ENCODE measurements around the gene BTBD16. TPM values are rescaled to one million over a fixed set of nuclear protein-coding genes. Genes with fewer than 3 reads are reported as not detected.

The BTBD16 gene
- total RNA-seq, 1 experiment from 2014 or later = 0.82 TPM

DNA sequence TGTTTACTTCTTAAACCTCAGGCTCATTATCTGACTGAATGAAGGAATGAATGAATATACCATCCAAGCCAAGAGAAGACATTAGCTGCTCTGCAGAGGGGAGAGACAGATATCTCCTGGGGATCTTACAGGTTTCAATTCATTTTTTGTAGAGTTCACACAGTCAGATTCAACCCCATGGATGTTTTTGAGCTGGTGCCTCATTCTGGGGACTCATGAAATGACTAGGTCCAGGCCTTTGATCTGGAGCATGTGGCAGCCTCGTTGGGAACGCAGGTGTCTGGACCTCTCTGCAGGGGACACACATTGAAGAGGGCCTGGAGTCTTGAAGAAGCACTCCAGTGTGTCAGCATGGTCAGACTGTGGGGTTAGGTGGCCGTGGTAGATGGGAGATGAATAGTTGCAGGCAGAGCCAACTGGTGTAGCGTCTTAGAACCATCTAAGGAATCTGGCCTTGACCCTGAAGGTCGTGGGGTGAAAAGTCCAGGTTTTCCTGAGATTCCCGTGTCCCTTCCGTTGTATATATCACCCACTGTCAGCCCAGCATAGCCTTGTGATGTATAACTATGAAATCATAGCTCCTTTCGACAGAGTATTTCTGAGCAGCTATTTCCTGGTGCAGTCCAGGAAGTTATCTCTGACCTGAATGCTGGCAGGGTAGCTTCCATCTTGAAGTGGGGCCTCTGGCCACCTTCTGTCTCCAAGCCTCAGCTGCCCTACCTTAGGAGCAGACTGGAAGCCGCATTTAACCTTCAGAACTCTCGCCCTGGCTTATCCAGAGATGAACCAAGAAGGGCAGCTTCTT, 22.3 kb downstream of the BTBD16 start:
- BruUV-seq (replicated peaks) = no TSS peak
- in situ Hi-C loops (cut with HindIII; ENCODE audit: low pct_unique_long_range_greater_than_20kb, low sequenced_read_pairs) = no loop called here
- ChIA-PET CTCF (no interaction called here), POLR2A (no interaction called here)
- no peak overlapping the region for H3K4me3 ChIP-seq (ENCODE audit: low read depth in 2 of 2, low read length in 2 of 2)
- no peaks in the 10 kb centered on the region for H3K27me3 ChIP-seq (ENCODE audit: control insufficient read depth, insufficient read depth, low read length)
- DNase-seq (ENCODE audit: low read depth, low spot score) = no peak
- ATAC-seq = no peak
- TF ChIP-seq POLR2AphosphoS5 (IDR thresholded peaks at IDR 0.05; ENCODE audit: low read depth, low read length) (no peak), SIN3A (IDR thresholded peaks at IDR 0.05; ENCODE audit: borderline replicate concordance, insufficient read depth, low read depth, low read length) (no peak), CTCF (IDR thresholded peaks at IDR 0.05) (no peak), TCF7L2 (IDR thresholded peaks at IDR 0.05; ENCODE audit: low read depth, low read length) (no peak)
- TF ChIP-seq, protein P1, sequence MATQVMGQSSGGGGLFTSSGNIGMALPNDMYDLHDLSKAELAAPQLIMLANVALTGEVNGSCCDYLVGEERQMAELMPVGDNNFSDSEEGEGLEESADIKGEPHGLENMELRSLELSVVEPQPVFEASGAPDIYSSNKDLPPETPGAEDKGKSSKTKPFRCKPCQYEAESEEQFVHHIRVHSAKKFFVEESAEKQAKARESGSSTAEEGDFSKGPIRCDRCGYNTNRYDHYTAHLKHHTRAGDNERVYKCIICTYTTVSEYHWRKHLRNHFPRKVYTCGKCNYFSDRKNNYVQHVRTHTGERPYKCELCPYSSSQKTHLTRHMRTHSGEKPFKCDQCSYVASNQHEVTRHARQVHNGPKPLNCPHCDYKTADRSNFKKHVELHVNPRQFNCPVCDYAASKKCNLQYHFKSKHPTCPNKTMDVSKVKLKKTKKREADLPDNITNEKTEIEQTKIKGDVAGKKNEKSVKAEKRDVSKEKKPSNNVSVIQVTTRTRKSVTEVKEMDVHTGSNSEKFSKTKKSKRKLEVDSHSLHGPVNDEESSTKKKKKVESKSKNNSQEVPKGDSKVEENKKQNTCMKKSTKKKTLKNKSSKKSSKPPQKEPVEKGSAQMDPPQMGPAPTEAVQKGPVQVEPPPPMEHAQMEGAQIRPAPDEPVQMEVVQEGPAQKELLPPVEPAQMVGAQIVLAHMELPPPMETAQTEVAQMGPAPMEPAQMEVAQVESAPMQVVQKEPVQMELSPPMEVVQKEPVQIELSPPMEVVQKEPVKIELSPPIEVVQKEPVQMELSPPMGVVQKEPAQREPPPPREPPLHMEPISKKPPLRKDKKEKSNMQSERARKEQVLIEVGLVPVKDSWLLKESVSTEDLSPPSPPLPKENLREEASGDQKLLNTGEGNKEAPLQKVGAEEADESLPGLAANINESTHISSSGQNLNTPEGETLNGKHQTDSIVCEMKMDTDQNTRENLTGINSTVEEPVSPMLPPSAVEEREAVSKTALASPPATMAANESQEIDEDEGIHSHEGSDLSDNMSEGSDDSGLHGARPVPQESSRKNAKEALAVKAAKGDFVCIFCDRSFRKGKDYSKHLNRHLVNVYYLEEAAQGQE (IDR thresholded peaks at IDR 0.05; ENCODE audit: insufficient read depth in 1 of 2, low read depth in 2 of 2, low read length in 1 of 2) = no peak
- H3K36me3 ChIP-seq (ENCODE audit: control insufficient read depth, insufficient read depth, low read length) = no peaks in the 10 kb centered on the region
- intact Hi-C loops (cut with micrococcal nuclease; ENCODE audit: unreplicated experiment) = no loop called here
- no peak overlapping the region for H3K27ac ChIP-seq (ENCODE audit: low read length)
- H3K4me1 ChIP-seq (ENCODE audit: control insufficient read depth, insufficient read depth, low read length) = peaks cover 5% of the 10 kb centered on the region
- no peaks in the 10 kb centered on the region for H3K9me3 ChIP-seq (ENCODE audit: control insufficient read depth, insufficient read depth, low read depth, low read length)

- ATAC-seq = no peak
- CTCF ChIA-PET = no interaction called here
- H3K36me3 ChIP-seq (ENCODE audit: control insufficient read depth, insufficient read depth, low read length) = no peaks in the 10 kb centered on the region
- in situ Hi-C loops (cut with HindIII; ENCODE audit: low pct_unique_long_range_greater_than_20kb, low sequenced_read_pairs) = no loop called here
- intact Hi-C loops (cut with micrococcal nuclease; ENCODE audit: unreplicated experiment) = no loop called here
- POLR2A ChIA-PET = no interaction called here
- no peak overlapping the region for H3K4me3 ChIP-seq (ENCODE audit: low read depth in 2 of 2, low read length in 2 of 2)
- H3K9me3 ChIP-seq (ENCODE audit: control insufficient read depth, insufficient read depth, low read depth, low read length) = no peaks in the 10 kb centered on the region
- no peak for DNase-seq (ENCODE audit: low read depth, low spot score)
- no peaks in the 10 kb centered on the region for H3K27me3 ChIP-seq (ENCODE audit: control insufficient read depth, insufficient read depth, low read length)
- H3K4me1 ChIP-seq (ENCODE audit: control insufficient read depth, insufficient read depth, low read length) = peaks cover 8% of the 10 kb centered on the region
- TF ChIP-seq, protein P1 (IDR thresholded peaks at IDR 0.05; ENCODE audit: insufficient read depth in 1 of 2, low read depth in 2 of 2, low read length in 1 of 2) = no peak
- no peak for TF ChIP-seq SIN3A (IDR thresholded peaks at IDR 0.05; ENCODE audit: borderline replicate concordance, insufficient read depth, low read depth, low read length)
- TF ChIP-seq CTCF (IDR thresholded peaks at IDR 0.05) = no peak
- no peak for TF ChIP-seq POLR2AphosphoS5 (IDR thresholded peaks at IDR 0.05; ENCODE audit: low read depth, low read length)
- TF ChIP-seq TCF7L2 (IDR thresholded peaks at IDR 0.05; ENCODE audit: low read depth, low read length) = no peak
- BruUV-seq (replicated peaks) = no TSS peak
- H3K27ac ChIP-seq (ENCODE audit: low read length) = no peak overlapping the region
Observed at GRCh38 chr10:122293961-122294380, 22.9 kb downstream of the BTBD16 start.

Measured in Panc1 (cell line).